ENCODE results near the gene RPN2.

Gene RPN2

DNA sequence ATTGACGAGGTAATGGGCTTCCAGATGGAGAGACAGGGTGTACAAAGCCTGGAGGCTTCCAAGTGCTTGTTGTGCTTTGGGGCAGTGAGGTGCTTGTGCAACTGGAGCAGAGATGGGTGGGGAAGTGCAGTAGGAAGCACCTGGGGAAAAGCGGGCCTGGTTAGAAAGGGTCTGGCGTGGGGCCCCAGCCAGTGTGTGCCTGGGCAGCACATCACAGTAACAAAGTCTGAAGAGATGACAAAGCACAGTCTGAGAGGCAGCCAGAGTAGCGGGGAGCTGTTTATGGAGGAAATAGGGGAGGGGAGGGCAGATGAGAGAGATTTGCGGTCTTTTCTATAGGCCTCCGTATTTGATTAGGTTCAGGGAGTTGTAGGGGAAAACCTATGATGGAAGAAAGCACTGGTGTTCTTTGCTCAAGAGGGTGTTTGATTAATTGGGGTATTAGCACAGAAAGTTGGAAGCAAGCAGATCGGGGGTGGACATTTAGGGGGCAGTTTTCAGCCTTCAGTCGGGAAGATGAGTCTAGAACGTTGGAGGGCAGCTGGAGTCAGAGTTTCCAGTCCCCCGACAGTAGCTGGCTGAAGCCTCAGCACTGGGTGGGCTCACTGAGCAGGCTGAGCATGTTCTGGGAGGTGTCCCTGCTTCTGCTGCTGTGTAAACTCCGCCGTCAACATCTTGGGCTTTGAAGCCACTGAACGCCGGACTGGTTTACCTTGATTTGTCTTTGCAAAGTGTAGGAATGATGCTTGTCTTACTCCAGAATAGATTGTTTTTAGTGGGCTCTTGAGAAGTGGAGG lies 15.7 kb downstream of the RPN2 start:
- ATAC-seq = no peak
- TF ChIP-seq ZFP30 (CRISPR knock-in tag; IDR thresholded peaks at IDR 0.05) (no peak), ZC3H10 (CRISPR knock-in tag; IDR thresholded peaks at IDR 0.05) (no peak), TCF4 (CRISPR knock-in tag; IDR thresholded peaks at IDR 0.05; ENCODE audit: borderline replicate concordance) (no peak), ARNTL (CRISPR knock-in tag; IDR thresholded peaks at IDR 0.05; ENCODE audit: borderline replicate concordance, low read depth) (no peak), ZFP3 (CRISPR knock-in tag; IDR thresholded peaks at IDR 0.05) (no peak), ISL1 (CRISPR knock-in tag; IDR thresholded peaks at IDR 0.05) (no peak), ZNF565 (CRISPR knock-in tag; conservative IDR thresholded peaks at IDR 0.05; ENCODE audit: low read depth) (no peak), PPARA (CRISPR knock-in tag; IDR thresholded peaks at IDR 0.05; ENCODE audit: borderline replicate concordance) (no peak), SNAI2 (CRISPR knock-in tag; IDR thresholded peaks at IDR 0.05) (no peak), ZNF70 (CRISPR knock-in tag; IDR thresholded peaks at IDR 0.05) (no peak), GLIS3 (CRISPR knock-in tag; IDR thresholded peaks at IDR 0.05) (no peak), CSDC2 (CRISPR knock-in tag; IDR thresholded peaks at IDR 0.05) (no peak), RARB (CRISPR knock-in tag; IDR thresholded peaks at IDR 0.05) (no peak), TOX (CRISPR knock-in tag; IDR thresholded peaks at IDR 0.05; ENCODE audit: borderline replicate concordance) (no peak)
- TF ChIP-seq, protein P1, sequence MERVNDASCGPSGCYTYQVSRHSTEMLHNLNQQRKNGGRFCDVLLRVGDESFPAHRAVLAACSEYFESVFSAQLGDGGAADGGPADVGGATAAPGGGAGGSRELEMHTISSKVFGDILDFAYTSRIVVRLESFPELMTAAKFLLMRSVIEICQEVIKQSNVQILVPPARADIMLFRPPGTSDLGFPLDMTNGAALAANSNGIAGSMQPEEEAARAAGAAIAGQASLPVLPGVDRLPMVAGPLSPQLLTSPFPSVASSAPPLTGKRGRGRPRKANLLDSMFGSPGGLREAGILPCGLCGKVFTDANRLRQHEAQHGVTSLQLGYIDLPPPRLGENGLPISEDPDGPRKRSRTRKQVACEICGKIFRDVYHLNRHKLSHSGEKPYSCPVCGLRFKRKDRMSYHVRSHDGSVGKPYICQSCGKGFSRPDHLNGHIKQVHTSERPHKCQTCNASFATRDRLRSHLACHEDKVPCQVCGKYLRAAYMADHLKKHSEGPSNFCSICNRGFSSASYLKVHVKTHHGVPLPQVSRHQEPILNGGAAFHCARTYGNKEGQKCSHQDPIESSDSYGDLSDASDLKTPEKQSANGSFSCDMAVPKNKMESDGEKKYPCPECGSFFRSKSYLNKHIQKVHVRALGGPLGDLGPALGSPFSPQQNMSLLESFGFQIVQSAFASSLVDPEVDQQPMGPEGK (CRISPR knock-in tag; IDR thresholded peaks at IDR 0.05; ENCODE audit: borderline replicate concordance) = no peak
- TF ChIP-seq, protein P2, sequence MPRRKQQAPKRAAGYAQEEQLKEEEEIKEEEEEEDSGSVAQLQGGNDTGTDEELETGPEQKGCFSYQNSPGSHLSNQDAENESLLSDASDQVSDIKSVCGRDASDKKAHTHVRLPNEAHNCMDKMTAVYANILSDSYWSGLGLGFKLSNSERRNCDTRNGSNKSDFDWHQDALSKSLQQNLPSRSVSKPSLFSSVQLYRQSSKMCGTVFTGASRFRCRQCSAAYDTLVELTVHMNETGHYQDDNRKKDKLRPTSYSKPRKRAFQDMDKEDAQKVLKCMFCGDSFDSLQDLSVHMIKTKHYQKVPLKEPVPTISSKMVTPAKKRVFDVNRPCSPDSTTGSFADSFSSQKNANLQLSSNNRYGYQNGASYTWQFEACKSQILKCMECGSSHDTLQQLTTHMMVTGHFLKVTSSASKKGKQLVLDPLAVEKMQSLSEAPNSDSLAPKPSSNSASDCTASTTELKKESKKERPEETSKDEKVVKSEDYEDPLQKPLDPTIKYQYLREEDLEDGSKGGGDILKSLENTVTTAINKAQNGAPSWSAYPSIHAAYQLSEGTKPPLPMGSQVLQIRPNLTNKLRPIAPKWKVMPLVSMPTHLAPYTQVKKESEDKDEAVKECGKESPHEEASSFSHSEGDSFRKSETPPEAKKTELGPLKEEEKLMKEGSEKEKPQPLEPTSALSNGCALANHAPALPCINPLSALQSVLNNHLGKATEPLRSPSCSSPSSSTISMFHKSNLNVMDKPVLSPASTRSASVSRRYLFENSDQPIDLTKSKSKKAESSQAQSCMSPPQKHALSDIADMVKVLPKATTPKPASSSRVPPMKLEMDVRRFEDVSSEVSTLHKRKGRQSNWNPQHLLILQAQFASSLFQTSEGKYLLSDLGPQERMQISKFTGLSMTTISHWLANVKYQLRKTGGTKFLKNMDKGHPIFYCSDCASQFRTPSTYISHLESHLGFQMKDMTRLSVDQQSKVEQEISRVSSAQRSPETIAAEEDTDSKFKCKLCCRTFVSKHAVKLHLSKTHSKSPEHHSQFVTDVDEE (CRISPR knock-in tag; IDR thresholded peaks at IDR 0.05) = no peak
- TF ChIP-seq, protein P3, sequence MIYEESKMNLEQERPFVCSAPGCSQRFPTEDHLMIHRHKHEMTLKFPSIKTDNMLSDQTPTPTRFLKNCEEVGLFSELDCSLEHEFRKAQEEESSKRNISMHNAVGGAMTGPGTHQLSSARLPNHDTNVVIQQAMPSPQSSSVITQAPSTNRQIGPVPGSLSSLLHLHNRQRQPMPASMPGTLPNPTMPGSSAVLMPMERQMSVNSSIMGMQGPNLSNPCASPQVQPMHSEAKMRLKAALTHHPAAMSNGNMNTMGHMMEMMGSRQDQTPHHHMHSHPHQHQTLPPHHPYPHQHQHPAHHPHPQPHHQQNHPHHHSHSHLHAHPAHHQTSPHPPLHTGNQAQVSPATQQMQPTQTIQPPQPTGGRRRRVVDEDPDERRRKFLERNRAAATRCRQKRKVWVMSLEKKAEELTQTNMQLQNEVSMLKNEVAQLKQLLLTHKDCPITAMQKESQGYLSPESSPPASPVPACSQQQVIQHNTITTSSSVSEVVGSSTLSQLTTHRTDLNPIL (CRISPR knock-in tag; IDR thresholded peaks at IDR 0.05; ENCODE audit: low read depth) = no peak
- TF ChIP-seq, protein P4, sequence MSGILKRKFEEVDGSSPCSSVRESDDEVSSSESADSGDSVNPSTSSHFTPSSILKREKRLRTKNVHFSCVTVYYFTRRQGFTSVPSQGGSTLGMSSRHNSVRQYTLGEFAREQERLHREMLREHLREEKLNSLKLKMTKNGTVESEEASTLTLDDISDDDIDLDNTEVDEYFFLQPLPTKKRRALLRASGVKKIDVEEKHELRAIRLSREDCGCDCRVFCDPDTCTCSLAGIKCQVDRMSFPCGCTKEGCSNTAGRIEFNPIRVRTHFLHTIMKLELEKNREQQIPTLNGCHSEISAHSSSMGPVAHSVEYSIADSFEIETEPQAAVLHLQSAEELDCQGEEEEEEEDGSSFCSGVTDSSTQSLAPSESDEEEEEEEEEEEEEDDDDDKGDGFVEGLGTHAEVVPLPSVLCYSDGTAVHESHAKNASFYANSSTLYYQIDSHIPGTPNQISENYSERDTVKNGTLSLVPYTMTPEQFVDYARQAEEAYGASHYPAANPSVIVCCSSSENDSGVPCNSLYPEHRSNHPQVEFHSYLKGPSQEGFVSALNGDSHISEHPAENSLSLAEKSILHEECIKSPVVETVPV (CRISPR knock-in tag; IDR thresholded peaks at IDR 0.05) = no peak

GRCh38 chr20:37198932-37199660 lies 20.0 kb downstream of the RPN2 start:
- no peak for ATAC-seq
- TF ChIP-seq, protein P4 (CRISPR knock-in tag; IDR thresholded peaks at IDR 0.05) = no peak
- TF ChIP-seq ZNF565 (CRISPR knock-in tag; conservative IDR thresholded peaks at IDR 0.05; ENCODE audit: low read depth) = no peak
- no peak for TF ChIP-seq ZC3H10 (CRISPR knock-in tag; IDR thresholded peaks at IDR 0.05)
- no peak for TF ChIP-seq TOX (CRISPR knock-in tag; IDR thresholded peaks at IDR 0.05; ENCODE audit: borderline replicate concordance)
- TF ChIP-seq ZFP30 (CRISPR knock-in tag; IDR thresholded peaks at IDR 0.05) = no peak

- no peak for ATAC-seq
- TF ChIP-seq POU6F1 (CRISPR knock-in tag; IDR thresholded peaks at IDR 0.05; ENCODE audit: borderline replicate concordance, low read depth) (no peak), PPARA (CRISPR knock-in tag; IDR thresholded peaks at IDR 0.05; ENCODE audit: borderline replicate concordance) (no peak), ZNF565 (CRISPR knock-in tag; conservative IDR thresholded peaks at IDR 0.05; ENCODE audit: low read depth) (no peak), TCF4 (CRISPR knock-in tag; IDR thresholded peaks at IDR 0.05; ENCODE audit: borderline replicate concordance) (no peak), ZNF8 (CRISPR knock-in tag; IDR thresholded peaks at IDR 0.05) (no peak), ARNTL (CRISPR knock-in tag; IDR thresholded peaks at IDR 0.05; ENCODE audit: borderline replicate concordance, low read depth) (no peak), CSDC2 (CRISPR knock-in tag; IDR thresholded peaks at IDR 0.05) (no peak)
- TF ChIP-seq, protein P1 (CRISPR knock-in tag; IDR thresholded peaks at IDR 0.05; ENCODE audit: borderline replicate concordance) = no peak
Observed at GRCh38 chr20:37200376-37200775, 21.2 kb downstream of the RPN2 start.

All from SK-N-SH treated with all-trans-retinoic acid at 6 μM for 48 hours (cell line).